Brain microvascular endothelial cell (primary cell): ENCODE data around the gene WDR11.

Source experiments
- DNase-seq: peaks from one replicate; pipeline ENCODE4 v3.0.0-alpha.2; 2020
- H3K27ac ChIP-seq: fragments of 250-450 bp; sonication (Bioruptor Pico); 2 replicates; pipeline ENCODE4 v1.5.1; 2020; ENCODE audit warnings: mild to moderate bottlenecking, moderate library complexity
- H3K27me3 ChIP-seq: fragments of 250-450 bp; sonication (Bioruptor Pico); replicated peaks from 2 replicates; pipeline ENCODE4 v1.5.1; 2020; ENCODE audit warnings: mild to moderate bottlenecking
- H3K36me3 ChIP-seq: fragments of 250-450 bp; sonication (Bioruptor Pico); replicated peaks from 2 replicates; pipeline ENCODE4 v1.5.1; 2020; ENCODE audit warnings: mild to moderate bottlenecking
- H3K4me3 ChIP-seq: 2 replicates; pipeline ENCODE4 v1.5.1; 2011; ENCODE audit warnings: low read depth, mild to moderate bottlenecking, control low read depth, low read length, moderate library complexity
- in situ Hi-C: cut with HindIII; loops from 2 replicates; pipeline ENCODE4 v1.10.0; 2017; ENCODE audit warnings: low sequenced_read_pairs, low pct_ligation_motif_present
- TF ChIP-seq, protein P1 (sequence below): IDR thresholded peaks from 2 replicates; pipeline ENCODE4 v1.5.1; 2011; ENCODE audit warnings: low read depth, mild to moderate bottlenecking, moderate library complexity, low read length, control low read depth, inconsistent platforms; ENCODE audit errors: missing control alignments

The WDR11 gene

DNA sequence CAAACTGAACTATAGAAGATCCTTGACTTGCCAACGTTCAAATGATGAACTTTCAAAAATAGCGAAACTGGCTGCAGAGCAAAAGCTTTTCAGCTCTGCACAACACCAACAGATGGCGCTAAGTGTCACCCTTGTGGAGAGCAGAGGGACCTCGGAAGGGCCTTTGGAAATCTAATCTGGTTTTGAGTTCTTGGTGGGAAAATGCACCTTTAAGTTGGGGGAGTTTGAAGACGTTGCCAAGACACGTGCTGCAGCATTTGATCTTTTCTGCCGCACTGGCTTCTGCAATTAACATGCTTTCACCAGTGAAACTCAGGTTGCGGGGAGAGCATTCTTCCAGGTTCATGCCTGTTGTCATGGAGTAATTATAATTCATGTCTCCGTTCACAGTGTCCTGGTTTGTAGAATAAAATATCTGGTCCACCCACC is 26.3 kb upstream of the WDR11 start:
- H3K36me3 ChIP-seq: no peaks in the 10 kb centered on the region
- H3K27ac ChIP-seq: no peak overlapping the region
- DNase-seq: no peak
- no peak overlapping the region for H3K4me3 ChIP-seq
- TF ChIP-seq, protein P1, sequence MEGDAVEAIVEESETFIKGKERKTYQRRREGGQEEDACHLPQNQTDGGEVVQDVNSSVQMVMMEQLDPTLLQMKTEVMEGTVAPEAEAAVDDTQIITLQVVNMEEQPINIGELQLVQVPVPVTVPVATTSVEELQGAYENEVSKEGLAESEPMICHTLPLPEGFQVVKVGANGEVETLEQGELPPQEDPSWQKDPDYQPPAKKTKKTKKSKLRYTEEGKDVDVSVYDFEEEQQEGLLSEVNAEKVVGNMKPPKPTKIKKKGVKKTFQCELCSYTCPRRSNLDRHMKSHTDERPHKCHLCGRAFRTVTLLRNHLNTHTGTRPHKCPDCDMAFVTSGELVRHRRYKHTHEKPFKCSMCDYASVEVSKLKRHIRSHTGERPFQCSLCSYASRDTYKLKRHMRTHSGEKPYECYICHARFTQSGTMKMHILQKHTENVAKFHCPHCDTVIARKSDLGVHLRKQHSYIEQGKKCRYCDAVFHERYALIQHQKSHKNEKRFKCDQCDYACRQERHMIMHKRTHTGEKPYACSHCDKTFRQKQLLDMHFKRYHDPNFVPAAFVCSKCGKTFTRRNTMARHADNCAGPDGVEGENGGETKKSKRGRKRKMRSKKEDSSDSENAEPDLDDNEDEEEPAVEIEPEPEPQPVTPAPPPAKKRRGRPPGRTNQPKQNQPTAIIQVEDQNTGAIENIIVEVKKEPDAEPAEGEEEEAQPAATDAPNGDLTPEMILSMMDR: peak; percentile 55
- in situ Hi-C loops: no loop called here
- no peaks in the 10 kb centered on the region for H3K27me3 ChIP-seq

- Histone ChIP-seq H3K27ac (no peak overlapping the region), H3K4me3 (no peak overlapping the region), H3K36me3 (no peaks in the 10 kb centered on the region), H3K27me3 (no peaks in the 10 kb centered on the region)
- TF ChIP-seq, protein P1: no peak
- DNase-seq: no peak
- in situ Hi-C loops: no loop called here
Observed at GRCh38 chr10:120825878-120826769, 25.0 kb upstream of the WDR11 start.

DNA sequence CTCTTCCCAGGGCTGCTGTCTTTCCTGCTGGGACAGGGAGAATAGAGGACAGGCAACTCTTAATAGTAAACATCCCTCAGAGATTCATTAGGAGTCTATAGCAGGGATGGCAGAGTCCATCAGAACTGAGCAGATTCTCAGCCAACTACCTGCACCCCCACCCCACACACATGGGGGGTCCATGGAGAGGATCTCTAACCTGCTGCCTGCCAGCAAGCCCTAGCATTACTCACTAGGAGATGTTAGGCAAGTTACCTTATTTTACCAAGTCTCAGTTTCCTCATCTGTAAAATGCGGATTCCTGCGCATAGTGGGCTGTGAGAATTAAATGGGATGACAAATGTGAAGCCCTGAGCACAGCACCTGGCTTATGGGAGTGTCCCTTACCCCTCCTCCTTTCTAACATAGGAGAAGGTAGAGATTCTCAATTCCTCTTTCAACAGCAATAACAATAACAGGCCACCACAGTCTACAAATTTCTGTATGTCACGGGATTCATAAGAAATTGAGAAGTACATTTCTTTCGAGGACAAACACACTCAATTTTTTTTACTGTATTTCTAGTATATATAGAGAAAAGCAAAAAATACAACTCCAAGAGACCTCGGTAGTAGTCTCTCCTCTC is 23.8 kb upstream of the WDR11 start:
- in situ Hi-C loops: no loop called here
- no peaks in the 10 kb centered on the region for H3K27me3 ChIP-seq
- no peak overlapping the region for H3K4me3 ChIP-seq
- no peak for DNase-seq
- no peak overlapping the region for H3K27ac ChIP-seq
- no peaks in the 10 kb centered on the region for H3K36me3 ChIP-seq
- TF ChIP-seq, protein P1: no peak

GRCh38 chr10:120828763-120829319 is 22.3 kb upstream of the WDR11 start:
- H3K27ac ChIP-seq: no peak overlapping the region
- TF ChIP-seq, protein P1: no peak
- H3K27me3 ChIP-seq: no peaks in the 10 kb centered on the region
- H3K4me3 ChIP-seq: no peak overlapping the region
- in situ Hi-C loops: no loop called here
- no peak for DNase-seq
- H3K36me3 ChIP-seq: no peaks in the 10 kb centered on the region

- in situ Hi-C loops: no loop called here
- DNase-seq: peak; percentile 9
- TF ChIP-seq, protein P1: no peak
- Histone ChIP-seq H3K36me3 (no peaks in the 10 kb centered on the region), H3K27me3 (no peaks in the 10 kb centered on the region), H3K27ac (no peak overlapping the region), H3K4me3 (no peak overlapping the region)
Observed at GRCh38 chr10:120832106-120832505, 19.1 kb upstream of the WDR11 start.
